ENCODE results near the gene MRPS26.

DNA sequence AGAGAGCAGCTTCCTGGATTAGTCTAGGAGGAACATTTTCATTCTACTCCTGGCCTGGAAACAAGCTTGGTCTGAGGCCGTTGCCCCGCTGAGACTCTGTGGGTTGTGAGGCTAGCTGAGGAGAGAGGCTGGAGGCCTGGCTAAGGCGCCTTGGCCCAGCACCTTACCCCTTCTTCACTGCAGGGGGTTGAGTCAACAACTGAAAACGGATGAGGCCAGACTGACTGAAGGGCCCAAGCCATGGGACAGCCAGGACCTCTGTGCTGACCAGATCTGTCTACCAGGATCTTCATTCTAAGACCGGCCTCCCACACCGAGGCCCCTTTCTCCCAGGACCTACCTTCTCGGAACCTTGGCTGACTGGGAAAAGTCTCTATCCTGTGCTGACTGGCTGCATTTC, 42.2 kb downstream of the MRPS26 start:
- TF ChIP-seq, protein P1, sequence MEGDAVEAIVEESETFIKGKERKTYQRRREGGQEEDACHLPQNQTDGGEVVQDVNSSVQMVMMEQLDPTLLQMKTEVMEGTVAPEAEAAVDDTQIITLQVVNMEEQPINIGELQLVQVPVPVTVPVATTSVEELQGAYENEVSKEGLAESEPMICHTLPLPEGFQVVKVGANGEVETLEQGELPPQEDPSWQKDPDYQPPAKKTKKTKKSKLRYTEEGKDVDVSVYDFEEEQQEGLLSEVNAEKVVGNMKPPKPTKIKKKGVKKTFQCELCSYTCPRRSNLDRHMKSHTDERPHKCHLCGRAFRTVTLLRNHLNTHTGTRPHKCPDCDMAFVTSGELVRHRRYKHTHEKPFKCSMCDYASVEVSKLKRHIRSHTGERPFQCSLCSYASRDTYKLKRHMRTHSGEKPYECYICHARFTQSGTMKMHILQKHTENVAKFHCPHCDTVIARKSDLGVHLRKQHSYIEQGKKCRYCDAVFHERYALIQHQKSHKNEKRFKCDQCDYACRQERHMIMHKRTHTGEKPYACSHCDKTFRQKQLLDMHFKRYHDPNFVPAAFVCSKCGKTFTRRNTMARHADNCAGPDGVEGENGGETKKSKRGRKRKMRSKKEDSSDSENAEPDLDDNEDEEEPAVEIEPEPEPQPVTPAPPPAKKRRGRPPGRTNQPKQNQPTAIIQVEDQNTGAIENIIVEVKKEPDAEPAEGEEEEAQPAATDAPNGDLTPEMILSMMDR (IDR thresholded peaks at IDR 0.05) = no peak
- TF ChIP-seq, protein P2, sequence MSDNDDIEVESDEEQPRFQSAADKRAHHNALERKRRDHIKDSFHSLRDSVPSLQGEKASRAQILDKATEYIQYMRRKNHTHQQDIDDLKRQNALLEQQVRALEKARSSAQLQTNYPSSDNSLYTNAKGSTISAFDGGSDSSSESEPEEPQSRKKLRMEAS (CRISPR knock-in tag; IDR thresholded peaks at IDR 0.05) = no peak
- TF ChIP-seq, protein P3, sequence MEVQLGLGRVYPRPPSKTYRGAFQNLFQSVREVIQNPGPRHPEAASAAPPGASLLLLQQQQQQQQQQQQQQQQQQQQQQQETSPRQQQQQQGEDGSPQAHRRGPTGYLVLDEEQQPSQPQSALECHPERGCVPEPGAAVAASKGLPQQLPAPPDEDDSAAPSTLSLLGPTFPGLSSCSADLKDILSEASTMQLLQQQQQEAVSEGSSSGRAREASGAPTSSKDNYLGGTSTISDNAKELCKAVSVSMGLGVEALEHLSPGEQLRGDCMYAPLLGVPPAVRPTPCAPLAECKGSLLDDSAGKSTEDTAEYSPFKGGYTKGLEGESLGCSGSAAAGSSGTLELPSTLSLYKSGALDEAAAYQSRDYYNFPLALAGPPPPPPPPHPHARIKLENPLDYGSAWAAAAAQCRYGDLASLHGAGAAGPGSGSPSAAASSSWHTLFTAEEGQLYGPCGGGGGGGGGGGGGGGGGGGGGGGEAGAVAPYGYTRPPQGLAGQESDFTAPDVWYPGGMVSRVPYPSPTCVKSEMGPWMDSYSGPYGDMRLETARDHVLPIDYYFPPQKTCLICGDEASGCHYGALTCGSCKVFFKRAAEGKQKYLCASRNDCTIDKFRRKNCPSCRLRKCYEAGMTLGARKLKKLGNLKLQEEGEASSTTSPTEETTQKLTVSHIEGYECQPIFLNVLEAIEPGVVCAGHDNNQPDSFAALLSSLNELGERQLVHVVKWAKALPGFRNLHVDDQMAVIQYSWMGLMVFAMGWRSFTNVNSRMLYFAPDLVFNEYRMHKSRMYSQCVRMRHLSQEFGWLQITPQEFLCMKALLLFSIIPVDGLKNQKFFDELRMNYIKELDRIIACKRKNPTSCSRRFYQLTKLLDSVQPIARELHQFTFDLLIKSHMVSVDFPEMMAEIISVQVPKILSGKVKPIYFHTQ (CRISPR knock-in tag; IDR thresholded peaks at IDR 0.05) = no peak

All from WTC11 (cell line).